ENCODE results near the gene XRCC5. TPM values are rescaled to one million over a fixed set of nuclear protein-coding genes. Genes with fewer than 3 reads are reported as not detected.

Gene XRCC5
- total RNA-seq, 1 donor from 2014 or later: 213 TPM

- no peak for DNase-seq (ENCODE audit: low read depth in 2 of 2)
Measured at GRCh38 chr2:216084547-216084946, 24.6 kb upstream of the XRCC5 start.

GRCh38 chr2:216086207-216086893 lies 22.8 kb upstream of the XRCC5 start:
- no peak for DNase-seq (ENCODE audit: low read depth in 2 of 2)

- no peak for DNase-seq (ENCODE audit: low read depth in 2 of 2)
Measured at GRCh38 chr2:216090369-216090786, 18.8 kb upstream of the XRCC5 start.

- DNase-seq (ENCODE audit: low read depth in 2 of 2): no peak
Measured at GRCh38 chr2:216092646-216093045, 16.5 kb upstream of the XRCC5 start.

- no peak for DNase-seq (ENCODE audit: low read depth in 2 of 2)
Measured at GRCh38 chr2:216094701-216095100, 14.4 kb upstream of the XRCC5 start.

- DNase-seq (ENCODE audit: low read depth in 2 of 2): no peak
Measured at GRCh38 chr2:216098421-216099334, 10.5 kb upstream of the XRCC5 start.

GRCh38 chr2:216101109-216101508 lies 8.0 kb upstream of the XRCC5 start:
- DNase-seq (ENCODE audit: low read depth in 2 of 2): no peak

- DNase-seq (ENCODE audit: low read depth in 2 of 2): no peak
Measured at GRCh38 chr2:216103213-216103612, 5.9 kb upstream of the XRCC5 start.

GRCh38 chr2:216104691-216105090 lies 4.5 kb upstream of the XRCC5 start:
- no peak for DNase-seq (ENCODE audit: low read depth in 2 of 2)

- DNase-seq (ENCODE audit: low read depth in 2 of 2): no peak
Measured at GRCh38 chr2:216107320-216107719, 1.8 kb upstream of the XRCC5 start.

- no peak for DNase-seq (ENCODE audit: low read depth in 2 of 2)
Measured at GRCh38 chr2:216107760-216108159, 1.4 kb upstream of the XRCC5 start.

- no peak for DNase-seq (ENCODE audit: low read depth in 2 of 2)
Measured at GRCh38 chr2:216108310-216108966, 710 bp upstream of the XRCC5 start.

GRCh38 chr2:216109962-216110614 lies 940 bp downstream of the XRCC5 start:
- DNase-seq (ENCODE audit: low read depth in 2 of 2): peak; percentile 36 to 68

- DNase-seq (ENCODE audit: low read depth in 2 of 2): no peak
Measured at GRCh38 chr2:216110620-216111019, 1.5 kb downstream of the XRCC5 start.

- no peak for DNase-seq (ENCODE audit: low read depth in 2 of 2)
Measured at GRCh38 chr2:216111122-216111521, 2.0 kb downstream of the XRCC5 start.

GRCh38 chr2:216112926-216113325 lies 3.8 kb downstream of the XRCC5 start:
- no peak for DNase-seq (ENCODE audit: low read depth in 2 of 2)

GRCh38 chr2:216113572-216113971 lies 4.4 kb downstream of the XRCC5 start:
- no peak for DNase-seq (ENCODE audit: low read depth in 2 of 2)

- no peak for DNase-seq (ENCODE audit: low read depth in 2 of 2)
Measured at GRCh38 chr2:216114382-216114713, 5.2 kb downstream of the XRCC5 start.

GRCh38 chr2:216114714-216115531 lies 5.8 kb downstream of the XRCC5 start:
- DNase-seq (ENCODE audit: low read depth in 2 of 2): peak; percentile 99

- no peak for DNase-seq (ENCODE audit: low read depth in 2 of 2)
Measured at GRCh38 chr2:216116418-216116817, 7.3 kb downstream of the XRCC5 start.

All from dermis microvascular lymphatic vessel endothelial cell (primary cell).